Amniotic stem cell (primary cell): Measurements from ENCODE around the gene SLC39A11.
"Not testable (repeated sequence)": the region's sequence is repeated elsewhere in the genome, so short reads cannot be mapped to it uniquely, and the experiment has no call there.

Source experiments
- DNase-seq: peaks from one replicate; lab custom pipeline; 2025; lab: John Stamatoyannopoulos, UW

The SLC39A11 gene

DNA sequence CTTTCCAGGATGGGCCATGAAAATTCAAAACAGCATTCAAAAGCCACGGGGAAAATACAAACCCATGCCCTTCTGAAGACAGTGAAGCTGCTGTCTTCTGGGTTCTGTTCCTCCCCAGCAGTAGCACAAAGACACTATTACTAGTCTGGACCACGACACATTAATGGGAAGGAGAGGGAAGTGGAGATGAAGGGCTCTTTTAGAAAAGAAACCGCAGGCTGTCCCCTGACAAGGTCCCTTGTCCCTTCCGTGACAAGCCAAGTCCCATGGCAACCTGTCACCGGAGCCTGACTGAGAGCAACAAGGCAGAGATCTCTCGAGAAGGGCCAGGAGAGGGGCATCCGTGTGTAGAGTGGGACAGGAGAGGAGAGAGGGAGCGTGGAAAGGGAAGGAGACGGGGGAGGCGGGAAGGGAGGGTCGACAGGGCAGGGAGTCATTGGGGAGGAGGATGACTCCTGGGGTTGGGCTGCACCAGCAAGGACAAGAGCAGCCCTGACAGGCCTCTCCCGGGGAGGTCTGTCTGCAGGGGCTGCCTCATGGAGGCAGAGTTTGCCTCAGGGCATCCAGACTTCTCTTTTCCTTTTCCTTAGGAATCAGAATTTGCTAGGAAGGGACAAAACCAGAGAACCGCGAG lies 436.2 kb downstream of the SLC39A11 start:
- DNase-seq: no peak

DNA sequence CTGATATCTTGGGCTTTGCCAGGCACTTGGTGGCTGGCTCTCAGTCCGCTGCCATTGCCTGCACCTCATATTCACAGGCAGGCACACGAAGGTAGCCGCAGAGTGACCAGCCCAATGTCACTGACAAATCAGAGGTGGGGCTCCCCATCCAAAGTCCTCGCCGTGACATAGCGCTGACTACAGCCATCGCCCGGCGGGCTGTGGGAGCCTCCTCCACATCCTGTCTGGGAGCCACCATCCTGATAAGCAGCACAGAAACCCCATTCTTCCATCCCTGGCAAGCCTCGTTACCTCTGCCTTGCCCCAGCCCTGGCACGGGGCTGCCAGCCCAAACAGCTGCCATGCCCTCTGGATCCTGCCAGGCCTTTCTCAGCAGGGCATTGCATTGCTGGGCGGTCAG lies 437.8 kb downstream of the SLC39A11 start:
- no peak for DNase-seq

- no peak for DNase-seq
These were observed 440.5 kb downstream of the SLC39A11 start for GRCh38 chr17:72651988-72652387.

DNA sequence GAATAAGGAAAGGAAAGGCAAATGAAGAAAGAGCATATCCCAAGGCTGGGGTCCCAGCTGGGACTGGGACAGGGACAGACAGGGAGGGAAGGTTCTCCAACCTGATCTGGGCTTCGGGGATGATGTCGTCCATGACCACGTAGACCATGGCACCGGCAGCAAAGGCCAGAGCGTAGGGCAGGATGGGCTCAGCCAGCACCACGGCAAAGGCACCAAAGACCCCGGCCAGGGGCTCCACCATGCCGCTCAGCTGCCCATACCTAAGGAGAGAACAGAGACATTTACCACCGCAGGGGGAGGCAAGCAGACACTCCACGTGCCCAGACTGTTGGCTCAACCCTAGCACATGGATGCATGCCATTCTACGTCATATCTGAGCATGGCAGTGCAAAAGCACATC lies 443.8 kb downstream of the SLC39A11 start:
- no peak for DNase-seq

GRCh38 chr17:72646176-72646575 lies 446.3 kb downstream of the SLC39A11 start:
- DNase-seq: no peak

DNA sequence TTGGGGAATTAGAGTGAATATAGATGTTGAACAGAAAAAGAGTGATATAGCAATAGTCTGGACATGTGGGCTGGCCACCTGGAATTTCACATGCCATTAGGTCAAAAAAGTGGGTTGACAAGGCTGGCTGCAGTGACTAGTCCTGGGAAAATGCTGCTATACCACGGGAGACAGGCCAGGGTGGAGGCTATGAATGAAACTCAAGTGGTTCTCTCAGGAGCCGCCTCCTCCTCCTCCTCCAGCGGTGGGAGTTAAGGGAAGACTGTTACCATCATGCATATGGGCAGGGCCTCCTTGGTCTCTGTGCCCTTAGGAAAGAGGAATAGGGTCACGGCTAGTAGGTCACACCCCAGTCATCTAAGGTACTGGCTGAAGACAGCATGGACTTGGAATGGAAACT lies 448.0 kb downstream of the SLC39A11 start:
- no peak for DNase-seq

DNA sequence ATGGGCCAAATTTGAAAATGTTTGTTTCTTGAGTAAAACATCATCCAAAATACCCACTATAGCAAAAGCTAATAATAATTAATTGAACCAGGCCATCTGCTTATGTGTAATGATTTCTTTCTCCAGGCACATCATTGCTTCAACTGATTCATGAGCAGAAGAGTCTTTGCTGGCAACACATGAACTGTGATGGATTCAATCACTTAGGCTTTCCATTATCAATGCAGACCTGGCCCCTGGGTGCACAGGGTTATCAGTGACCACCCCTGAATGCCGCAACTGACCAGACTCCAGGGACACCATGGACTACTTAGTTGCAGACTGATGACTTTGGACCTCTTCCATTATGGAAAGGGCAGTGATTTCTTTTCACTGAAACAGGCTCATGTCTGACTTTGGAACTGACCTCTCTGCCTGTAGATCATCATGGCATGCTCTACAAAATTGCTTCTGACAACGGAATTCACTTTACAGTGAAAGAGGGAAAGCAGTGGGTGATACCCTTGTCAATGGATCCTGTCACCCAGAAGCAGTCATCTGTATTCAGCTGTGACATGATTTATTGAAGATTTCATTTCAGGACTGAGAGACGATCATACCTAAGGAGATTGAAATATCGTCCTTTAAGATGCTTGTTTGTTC lies 448.8 kb downstream of the SLC39A11 start:
- no peak for DNase-seq

DNA sequence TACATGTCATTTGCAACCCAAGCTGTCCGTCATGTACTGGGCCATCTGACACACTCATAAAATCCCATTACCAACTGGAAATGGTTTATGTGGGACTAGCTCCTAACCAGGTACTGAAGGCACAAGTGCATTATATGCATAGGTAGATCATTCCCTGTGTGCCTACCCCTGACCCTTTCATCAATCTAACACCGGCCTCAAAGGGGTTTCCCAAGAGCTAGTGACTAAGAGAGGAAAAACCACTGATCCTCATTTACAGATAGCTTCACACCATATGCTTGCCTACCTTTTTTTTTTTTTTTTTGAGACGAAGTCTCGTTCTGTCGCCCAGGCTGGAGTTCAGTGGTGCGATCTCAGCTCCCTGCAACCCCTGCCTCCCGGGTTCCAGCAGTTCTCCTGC lies 449.8 kb downstream of the SLC39A11 start:
- no peak for DNase-seq

DNA sequence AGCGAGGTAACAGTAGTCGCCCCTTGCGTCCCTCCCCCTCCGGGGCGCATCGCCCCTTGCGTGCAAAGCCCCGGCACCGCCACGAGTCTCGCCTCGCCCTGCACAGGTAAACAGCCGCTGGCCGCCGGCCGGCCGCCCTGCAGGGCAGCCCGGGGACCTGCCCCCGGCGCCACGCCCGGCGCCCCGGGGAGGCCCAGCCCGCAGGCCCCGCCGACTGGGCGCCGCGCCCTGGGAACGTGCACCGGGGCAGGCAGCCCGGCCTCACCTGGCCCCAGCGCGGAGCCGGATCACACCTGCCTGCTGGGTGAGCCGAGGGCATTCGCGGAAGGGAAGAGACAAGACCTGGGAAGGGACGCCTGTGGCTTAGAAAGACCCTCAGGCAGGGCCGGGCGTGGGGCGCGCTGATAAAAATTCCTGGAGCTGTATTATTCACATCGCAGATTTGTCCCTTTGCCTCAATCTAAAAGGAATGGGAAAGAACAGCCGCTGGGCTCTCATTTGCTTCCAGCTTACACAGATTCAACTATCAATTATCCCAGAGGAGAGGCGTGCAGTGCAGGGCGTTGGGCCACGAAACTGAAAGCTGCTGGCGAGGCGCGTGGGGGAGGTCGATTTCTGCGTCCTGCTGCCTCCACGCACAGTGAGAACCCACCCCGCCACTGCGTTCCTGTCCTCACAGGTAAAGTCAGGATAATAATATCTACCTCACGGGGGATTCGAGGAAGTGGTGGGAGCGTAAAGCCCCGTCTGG lies 451.9 kb downstream of the SLC39A11 start:
- no peak for DNase-seq

DNA sequence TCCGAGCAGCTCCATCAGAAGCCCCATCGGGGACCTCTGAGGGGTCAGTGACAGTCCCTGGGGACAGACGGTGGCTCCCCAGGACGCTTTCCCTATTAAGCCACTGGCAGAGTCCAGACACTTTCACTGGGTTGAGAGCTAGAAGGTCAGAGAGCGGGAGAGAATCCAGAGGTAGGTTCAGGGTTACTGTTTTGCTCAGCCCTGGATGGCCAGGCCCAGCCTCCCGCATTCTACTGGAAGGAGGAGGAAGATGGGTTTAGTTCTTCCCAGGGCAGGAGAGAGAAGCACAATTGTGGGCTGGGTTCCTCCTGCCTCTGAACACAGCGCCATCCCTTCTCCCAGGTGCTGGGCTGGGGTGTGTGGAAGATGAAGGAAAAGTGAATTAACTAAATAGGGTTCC lies 452.8 kb downstream of the SLC39A11 start:
- DNase-seq: no peak

DNA sequence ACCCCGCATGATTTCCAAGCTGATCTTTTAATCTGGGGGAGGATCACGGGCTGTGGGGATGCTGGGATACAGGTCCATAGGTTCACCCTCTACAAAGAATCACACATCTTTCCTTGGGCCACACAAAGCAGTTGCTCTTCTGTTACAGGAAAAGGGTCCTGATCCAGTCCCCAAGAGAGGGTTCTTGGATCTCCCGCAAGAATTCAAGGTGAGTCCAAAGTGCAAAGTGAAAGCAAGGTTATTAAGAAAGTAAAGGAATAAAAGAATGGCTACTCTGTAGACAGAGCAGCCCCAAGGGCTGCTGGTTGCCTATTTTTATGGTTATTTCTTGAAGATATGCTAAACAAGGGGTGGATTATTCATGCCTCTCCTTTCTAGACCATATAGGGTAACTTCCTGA lies 453.6 kb downstream of the SLC39A11 start:
- not testable (repeated sequence) for DNase-seq

DNA sequence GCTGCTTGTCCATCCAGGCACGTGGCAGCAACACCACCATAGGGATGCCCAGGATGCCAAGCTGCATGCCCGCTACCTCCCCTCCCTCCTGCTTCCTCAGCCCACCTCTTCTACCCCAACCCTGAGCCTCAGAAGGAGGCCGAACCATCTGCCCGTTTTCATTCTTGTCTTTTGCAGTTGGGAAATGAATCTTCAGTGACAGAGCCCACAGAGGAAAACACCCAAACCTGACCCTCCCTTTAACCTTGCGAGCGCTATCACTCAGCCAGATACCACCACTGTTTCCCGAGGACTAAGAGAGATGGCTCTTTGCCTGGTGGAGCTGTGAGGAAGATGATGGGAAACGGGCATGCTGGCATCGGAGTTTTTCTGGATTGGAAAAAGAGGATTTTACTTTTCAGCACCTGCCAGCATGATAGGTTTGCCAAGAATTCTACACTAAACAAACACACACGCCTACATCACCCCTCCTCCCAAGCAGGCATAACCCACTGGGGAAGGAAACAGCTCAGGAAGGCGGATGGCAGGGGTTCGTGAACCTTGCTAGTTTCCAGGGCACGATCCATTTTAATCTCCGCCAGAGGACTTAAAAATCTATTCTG lies 457.4 kb downstream of the SLC39A11 start:
- DNase-seq: no peak

DNA sequence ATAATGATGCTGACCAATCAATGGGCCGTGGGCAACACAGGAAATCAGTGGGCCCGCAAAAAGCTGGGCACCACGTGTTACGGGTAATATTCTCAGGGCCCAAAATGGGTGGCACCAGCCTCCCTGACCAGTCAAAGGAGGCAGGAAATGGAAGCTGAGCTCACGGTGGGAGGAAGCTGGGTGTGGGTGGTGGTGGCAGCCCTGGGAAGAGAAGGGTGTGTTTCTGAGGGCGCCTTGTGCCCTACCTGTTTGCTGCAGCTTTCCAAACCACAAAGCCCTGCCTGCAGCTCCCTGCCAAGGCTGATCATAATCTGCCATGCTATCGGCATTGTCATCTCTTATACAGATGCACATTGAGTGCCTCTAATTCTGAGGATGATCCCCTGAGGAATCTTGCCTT lies 457.9 kb downstream of the SLC39A11 start:
- no peak for DNase-seq

GRCh38 chr17:72631949-72632684 lies 460.4 kb downstream of the SLC39A11 start:
- DNase-seq: no peak

DNA sequence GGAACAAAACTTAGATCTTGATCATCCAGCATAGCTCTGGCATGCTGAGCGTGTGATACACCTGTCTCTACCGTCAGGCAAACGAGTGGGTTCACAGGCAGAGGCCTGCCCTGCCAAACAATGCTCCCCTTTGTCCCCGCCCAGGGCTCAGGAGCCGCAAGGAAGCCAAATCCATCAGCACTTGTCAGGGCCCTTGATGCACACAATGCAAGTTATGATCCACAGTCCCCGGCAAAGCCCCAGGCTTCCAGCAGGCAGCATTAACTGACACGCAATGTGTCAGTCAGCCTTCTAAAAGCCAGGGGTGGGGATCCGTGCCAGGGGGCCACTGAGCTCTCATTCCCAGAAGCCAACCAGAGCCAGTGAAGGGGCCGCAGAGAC lies 460.9 kb downstream of the SLC39A11 start:
- no peak for DNase-seq

- no peak for DNase-seq
These were observed 467.8 kb downstream of the SLC39A11 start for GRCh38 chr17:72624652-72625051.

- DNase-seq: no peak
These were observed 468.3 kb downstream of the SLC39A11 start for GRCh38 chr17:72624226-72624625.

- DNase-seq: no peak
These were observed 469.6 kb downstream of the SLC39A11 start for GRCh38 chr17:72622661-72623433.

DNA sequence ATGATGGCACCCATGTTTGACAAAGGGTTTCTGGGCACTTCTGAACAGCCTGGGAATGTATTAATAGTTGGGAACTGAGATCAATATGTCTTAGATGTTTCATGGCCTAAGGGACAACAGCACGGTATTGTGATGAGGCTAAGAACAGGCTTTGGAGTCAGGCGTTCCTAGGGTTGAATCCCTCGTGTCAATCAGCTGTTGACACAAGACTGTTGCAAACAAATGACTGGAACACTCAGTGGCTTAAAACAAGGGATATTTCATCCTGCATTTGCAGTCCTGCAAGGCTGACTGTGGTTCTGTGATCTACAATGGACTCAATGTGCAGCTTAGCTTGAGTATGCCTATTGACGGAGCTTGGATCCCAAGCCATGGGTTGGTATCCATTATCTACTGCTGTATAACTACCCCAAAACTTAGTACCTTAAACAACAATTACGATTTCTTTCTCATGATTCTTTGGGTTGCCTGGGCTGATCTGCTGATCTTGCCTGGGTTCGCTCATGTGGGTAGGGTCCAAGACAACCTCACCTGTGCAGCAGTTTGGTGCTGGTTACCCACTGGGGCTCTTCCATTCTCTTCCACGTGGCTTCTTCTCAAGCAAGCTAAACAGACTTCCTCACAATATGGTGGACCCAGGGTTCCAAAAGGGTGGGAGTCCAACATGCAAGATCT lies 472.4 kb downstream of the SLC39A11 start:
- DNase-seq: no peak

DNA sequence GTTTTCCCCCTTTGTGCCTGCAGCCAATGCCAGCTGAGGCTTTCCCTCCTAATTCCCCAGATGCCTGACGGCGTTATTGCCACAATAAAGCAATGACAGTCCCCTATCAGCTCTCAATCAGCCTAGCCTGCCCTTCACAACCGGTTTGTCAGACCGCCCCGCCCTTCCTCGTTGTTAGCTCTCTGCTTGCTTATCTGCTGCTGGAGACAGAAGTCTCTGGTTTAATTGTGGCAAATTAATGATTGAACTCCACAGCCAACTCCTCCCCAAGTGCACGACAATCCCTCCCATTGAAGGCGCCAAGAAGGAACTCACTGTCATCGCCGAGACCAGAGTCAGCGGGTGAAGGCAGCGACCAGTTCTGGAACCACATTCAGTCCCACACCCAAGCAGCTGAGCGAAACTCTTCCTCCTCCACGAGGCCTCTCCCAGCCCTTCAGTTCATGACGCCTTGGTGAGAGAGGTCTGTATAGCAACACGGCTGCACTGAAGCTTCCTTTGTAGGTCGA lies 474.4 kb downstream of the SLC39A11 start:
- DNase-seq: no peak

DNA sequence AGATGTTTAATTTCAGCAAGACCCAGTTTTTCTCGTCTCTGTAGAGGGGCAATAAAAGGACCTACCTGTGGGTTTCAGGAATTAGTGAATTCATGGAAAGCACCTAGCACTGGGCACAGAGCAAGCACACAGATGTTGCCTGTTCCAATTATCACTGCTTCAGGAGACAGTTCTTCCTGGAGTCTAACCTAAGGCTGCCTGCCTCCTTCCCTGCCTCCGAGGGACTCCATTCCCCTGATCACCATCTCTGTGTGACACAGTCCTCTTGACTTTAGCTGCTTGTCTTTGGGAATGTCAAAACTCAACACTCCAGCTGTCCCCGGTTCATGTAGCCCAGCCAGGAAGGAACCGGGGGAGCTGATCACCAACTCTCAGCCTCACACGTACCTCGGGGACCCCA lies 474.9 kb downstream of the SLC39A11 start:
- no peak for DNase-seq
